Measurements from ENCODE around the gene AP3D1.

AP3D1 gene

GRCh38 chr19:2058570-2059421, 92.6 kb downstream of the AP3D1 start:
- DNase-seq: no peak

GRCh38 chr19:2057484-2058469, 93.6 kb downstream of the AP3D1 start:
- DNase-seq: no peak

- no peak for DNase-seq
Measured at GRCh38 chr19:2056837-2057192, 94.6 kb downstream of the AP3D1 start.

- no peak for DNase-seq
Measured at GRCh38 chr19:2055931-2056836, 95.2 kb downstream of the AP3D1 start.

GRCh38 chr19:2054763-2055162, 96.6 kb downstream of the AP3D1 start:
- no peak for DNase-seq

GRCh38 chr19:2053601-2054389, 97.6 kb downstream of the AP3D1 start:
- DNase-seq: no peak

- no peak for DNase-seq
Measured at GRCh38 chr19:2051773-2052704, 99.3 kb downstream of the AP3D1 start.

- peak; percentile 70 for DNase-seq
Measured at GRCh38 chr19:2050991-2051772, 100.2 kb downstream of the AP3D1 start, which contains the start of gene MKNK2. MKNK2 (minus strand) TSS chr19:2051244; CDS start chr19:2050851, 393 bp downstream.

Measured in GOT3 (cell line).